Measurements from ENCODE around the gene TMA16.

TMA16 gene

GRCh38 chr4:163482190-163482589 is 12.3 kb upstream of the TMA16 start:
- no peak overlapping the region for H3K4me3 ChIP-seq (ENCODE audit: low read depth, low read length)
- H3K9ac ChIP-seq (ENCODE audit: low read depth, low read length): no peak overlapping the region
- no peaks in the 10 kb centered on the region for H3K36me3 ChIP-seq (ENCODE audit: control insufficient read depth, insufficient read depth, low read length)
- no peaks in the 10 kb centered on the region for H3K4me1 ChIP-seq (ENCODE audit: control insufficient read depth, insufficient read depth, low read length)
- no peaks in the 10 kb centered on the region for H3K9me3 ChIP-seq (ENCODE audit: control insufficient read depth, insufficient read depth, low read length)
- no peaks in the 10 kb centered on the region for H3K27me3 ChIP-seq (ENCODE audit: control insufficient read depth, insufficient read depth, low read length)

DNA sequence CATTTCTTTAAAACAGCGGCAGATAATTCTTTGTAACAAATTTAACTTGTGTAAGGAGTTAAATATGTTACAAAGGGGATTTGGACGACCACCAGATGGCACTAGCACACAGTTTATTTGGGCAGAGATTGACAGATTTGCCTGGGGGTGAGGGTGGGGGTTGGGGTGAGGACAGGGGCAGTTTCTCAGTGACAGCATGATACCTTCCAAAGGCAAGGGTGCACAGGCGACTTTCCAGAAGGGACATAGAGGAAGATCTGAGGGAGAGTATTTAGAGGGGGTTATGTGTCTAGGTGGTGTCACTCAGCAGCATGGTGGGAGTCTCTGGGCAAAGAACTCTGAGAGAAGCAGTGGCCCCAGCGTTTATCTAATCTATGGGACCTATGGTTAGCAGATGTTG is 9.6 kb upstream of the TMA16 start:
- Histone ChIP-seq H3K4me1 (ENCODE audit: control insufficient read depth, insufficient read depth, low read length) (no peaks in the 10 kb centered on the region), H3K36me3 (ENCODE audit: control insufficient read depth, insufficient read depth, low read length) (no peaks in the 10 kb centered on the region)

DNA sequence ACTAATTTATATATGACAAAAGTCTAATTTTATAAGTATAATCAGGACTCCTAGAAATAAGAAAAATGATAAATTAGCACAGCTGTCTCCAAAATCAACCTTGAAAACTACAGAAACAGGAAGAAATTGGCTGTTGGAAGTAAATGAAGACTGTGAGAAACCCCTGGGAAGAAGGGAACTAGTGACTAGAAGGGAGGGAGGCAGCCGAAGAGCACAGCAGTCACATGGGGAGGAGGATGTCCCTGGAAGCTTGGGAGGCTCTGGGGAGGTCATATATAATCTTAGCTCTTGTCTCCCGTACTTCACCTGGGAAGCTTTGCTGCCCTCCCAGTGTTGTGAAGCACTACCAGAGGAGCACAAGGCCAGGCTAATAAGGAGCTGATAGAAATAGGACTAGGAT is 8.9 kb upstream of the TMA16 start:
- Histone ChIP-seq H3K9me3 (ENCODE audit: control insufficient read depth, insufficient read depth, low read length) (no peaks in the 10 kb centered on the region), H3K4me1 (ENCODE audit: control insufficient read depth, insufficient read depth, low read length) (no peaks in the 10 kb centered on the region), H3K27me3 (ENCODE audit: control insufficient read depth, insufficient read depth, low read length) (no peaks in the 10 kb centered on the region), H3K9ac (ENCODE audit: low read depth, low read length) (no peak overlapping the region), H3K4me3 (ENCODE audit: low read depth, low read length) (no peak overlapping the region), H3K36me3 (ENCODE audit: control insufficient read depth, insufficient read depth, low read length) (no peaks in the 10 kb centered on the region)

More for the DNA sequence above, 9.6 kb upstream of the TMA16 start:
- H3K9me3 ChIP-seq (ENCODE audit: control insufficient read depth, insufficient read depth, low read length): no peaks in the 10 kb centered on the region
- H3K9ac ChIP-seq (ENCODE audit: low read depth, low read length): no peak overlapping the region
- no peak overlapping the region for H3K4me3 ChIP-seq (ENCODE audit: low read depth, low read length)
- H3K27me3 ChIP-seq (ENCODE audit: control insufficient read depth, insufficient read depth, low read length): no peaks in the 10 kb centered on the region

DNA sequence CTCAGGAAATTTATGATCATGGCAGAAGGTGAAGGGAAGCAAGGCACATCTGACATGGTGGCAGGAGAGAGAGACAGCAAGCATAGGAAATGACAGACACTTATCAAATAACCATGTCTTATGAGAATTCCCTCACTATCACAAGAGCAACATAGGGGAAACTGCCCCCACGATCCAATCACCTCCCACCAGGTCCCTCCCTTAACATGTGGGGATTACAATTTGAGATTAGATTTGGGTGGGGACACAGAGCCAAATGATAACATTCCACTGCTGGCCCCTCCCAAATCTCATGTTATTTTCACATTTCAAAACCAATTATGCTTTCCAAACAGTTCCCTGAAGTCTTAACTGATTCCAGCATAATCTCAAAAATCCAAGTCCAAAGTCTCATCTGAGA is 8.2 kb upstream of the TMA16 start:
- no peaks in the 10 kb centered on the region for H3K4me1 ChIP-seq (ENCODE audit: control insufficient read depth, insufficient read depth, low read length)
- H3K9me3 ChIP-seq (ENCODE audit: control insufficient read depth, insufficient read depth, low read length): no peaks in the 10 kb centered on the region
- H3K4me3 ChIP-seq (ENCODE audit: low read depth, low read length): no peak overlapping the region
- no peaks in the 10 kb centered on the region for H3K36me3 ChIP-seq (ENCODE audit: control insufficient read depth, insufficient read depth, low read length)
- H3K27me3 ChIP-seq (ENCODE audit: control insufficient read depth, insufficient read depth, low read length): no peaks in the 10 kb centered on the region
- H3K9ac ChIP-seq (ENCODE audit: low read depth, low read length): no peak overlapping the region

DNA sequence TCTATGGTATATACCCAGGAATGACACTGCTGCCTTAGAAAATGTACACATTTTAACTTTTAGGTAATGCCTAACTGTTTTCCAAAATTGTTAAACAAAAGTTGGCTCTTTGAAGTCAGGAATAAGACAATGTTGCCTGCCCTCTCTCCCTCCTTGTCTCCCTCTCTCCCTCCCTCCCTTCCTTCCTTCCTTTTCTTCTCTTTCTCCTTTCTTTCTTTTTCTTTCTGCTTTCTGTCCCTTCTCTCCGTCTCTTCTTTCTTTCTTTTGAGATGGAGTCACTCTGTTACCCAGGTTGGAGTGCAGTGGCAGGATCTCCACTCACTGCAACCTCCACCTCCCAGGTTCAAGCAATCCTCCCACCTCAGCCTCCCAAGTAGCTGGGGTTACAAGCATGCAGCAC is 4.6 kb upstream of the TMA16 start:
- Histone ChIP-seq H3K4me3 (ENCODE audit: low read depth, low read length) (no peak overlapping the region), H3K9me3 (ENCODE audit: control insufficient read depth, insufficient read depth, low read length) (no peaks in the 10 kb centered on the region), H3K9ac (ENCODE audit: low read depth, low read length) (no peak overlapping the region), H3K4me1 (ENCODE audit: control insufficient read depth, insufficient read depth, low read length) (no peaks in the 10 kb centered on the region), H3K36me3 (ENCODE audit: control insufficient read depth, insufficient read depth, low read length) (no peaks in the 10 kb centered on the region), H3K27me3 (ENCODE audit: control insufficient read depth, insufficient read depth, low read length) (no peaks in the 10 kb centered on the region)

DNA sequence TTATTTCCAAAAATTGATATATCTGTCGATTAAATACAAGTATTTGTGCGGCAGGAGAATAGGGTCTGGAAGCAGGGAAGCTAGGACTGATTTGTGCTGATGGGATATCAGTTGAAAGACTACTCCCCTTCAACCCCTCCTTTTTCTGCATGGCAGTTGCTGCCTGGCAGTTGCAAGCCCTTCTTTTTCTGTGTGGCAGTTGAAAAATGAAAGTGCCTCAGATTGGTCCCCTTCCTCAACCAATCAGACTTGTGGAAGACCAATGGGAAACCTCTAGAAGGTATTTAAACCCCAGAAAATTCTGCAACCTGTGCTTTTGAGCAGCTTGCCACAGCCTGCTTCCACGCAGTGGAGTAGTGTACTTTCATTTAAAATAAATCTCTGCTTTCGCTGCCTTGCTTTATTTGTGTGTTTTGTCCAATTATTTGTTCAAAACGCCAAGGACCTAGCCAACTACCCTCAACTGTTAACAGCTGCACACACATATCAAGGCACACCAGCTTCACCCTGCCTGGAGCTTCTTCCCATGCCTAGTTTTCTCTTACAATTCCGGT is 1.5 kb upstream of the TMA16 start:
- Histone ChIP-seq H3K27me3 (ENCODE audit: control insufficient read depth, insufficient read depth, low read length) (no peaks in the 10 kb centered on the region), H3K9me3 (ENCODE audit: control insufficient read depth, insufficient read depth, low read length) (no peaks in the 10 kb centered on the region), H3K36me3 (ENCODE audit: control insufficient read depth, insufficient read depth, low read length) (no peaks in the 10 kb centered on the region), H3K4me3 (ENCODE audit: low read depth, low read length) (no peak overlapping the region), H3K4me1 (ENCODE audit: control insufficient read depth, insufficient read depth, low read length) (peaks cover 3% of the 10 kb centered on the region), H3K9ac (ENCODE audit: low read depth, low read length) (no peak overlapping the region)

DNA sequence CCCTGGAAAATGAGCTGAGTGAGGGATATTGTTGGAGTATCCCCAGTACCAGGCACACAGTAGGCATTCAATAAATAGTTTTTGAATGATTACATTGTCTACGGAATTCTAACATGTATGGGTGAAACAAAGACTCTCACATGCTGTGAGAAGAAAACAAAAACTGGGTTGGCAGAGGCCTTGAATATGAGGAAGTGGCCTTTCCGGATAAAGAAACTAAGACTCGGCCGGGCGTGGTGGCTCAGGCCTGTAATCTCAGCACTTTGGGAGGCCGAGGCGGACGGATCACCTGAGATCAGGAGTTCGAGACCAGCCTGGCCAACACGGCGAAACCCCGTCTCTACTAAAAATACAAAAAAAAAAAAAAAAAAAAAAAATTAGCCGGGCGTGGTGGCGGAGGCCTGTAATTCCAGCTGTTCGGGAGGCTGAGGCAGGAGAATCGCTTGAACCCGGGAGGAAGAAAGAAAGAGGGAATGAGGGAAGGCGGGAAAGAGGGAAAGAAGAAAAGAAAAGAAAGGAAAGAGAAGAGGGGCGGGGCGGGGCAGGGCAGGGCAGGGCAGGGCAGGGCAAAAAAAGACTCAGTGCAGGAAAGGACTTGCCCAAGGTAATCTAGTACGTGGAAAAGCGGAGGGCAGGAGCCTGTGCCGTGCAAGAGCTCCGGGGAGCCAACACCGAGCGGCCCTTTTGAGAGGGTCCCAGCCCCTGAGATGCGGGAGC is 689 bp upstream of the TMA16 start:
- H3K27me3 ChIP-seq (ENCODE audit: control insufficient read depth, insufficient read depth, low read length): no peaks in the 10 kb centered on the region
- no peaks in the 10 kb centered on the region for H3K9me3 ChIP-seq (ENCODE audit: control insufficient read depth, insufficient read depth, low read length)
- no peaks in the 10 kb centered on the region for H3K36me3 ChIP-seq (ENCODE audit: control insufficient read depth, insufficient read depth, low read length)
- H3K4me1 ChIP-seq (ENCODE audit: control insufficient read depth, insufficient read depth, low read length): peaks cover 3% of the 10 kb centered on the region
- peak overlapping the region; percentile 100 for H3K9ac ChIP-seq (ENCODE audit: low read depth, low read length)
- peak overlapping the region; percentile 94 for H3K4me3 ChIP-seq (ENCODE audit: low read depth, low read length)

GRCh38 chr4:163495900-163496299 is 1.4 kb downstream of the TMA16 start:
- Histone ChIP-seq H3K9ac (ENCODE audit: low read depth, low read length) (peak overlapping the region; percentile 1), H3K36me3 (ENCODE audit: control insufficient read depth, insufficient read depth, low read length) (no peaks in the 10 kb centered on the region), H3K4me3 (ENCODE audit: low read depth, low read length) (peak overlapping the region; percentile 94), H3K4me1 (ENCODE audit: control insufficient read depth, insufficient read depth, low read length) (peaks cover 3% of the 10 kb centered on the region), H3K9me3 (ENCODE audit: control insufficient read depth, insufficient read depth, low read length) (no peaks in the 10 kb centered on the region), H3K27me3 (ENCODE audit: control insufficient read depth, insufficient read depth, low read length) (no peaks in the 10 kb centered on the region)

- no peaks in the 10 kb centered on the region for H3K36me3 ChIP-seq (ENCODE audit: control insufficient read depth, insufficient read depth, low read length)
Measured at GRCh38 chr4:163500586-163500985, 6.1 kb downstream of the TMA16 start.

GRCh38 chr4:163505374-163505773 is 10.9 kb downstream of the TMA16 start:
- no peaks in the 10 kb centered on the region for H3K36me3 ChIP-seq (ENCODE audit: control insufficient read depth, insufficient read depth, low read length)
- H3K4me3 ChIP-seq (ENCODE audit: low read depth, low read length): no peak overlapping the region
- H3K4me1 ChIP-seq (ENCODE audit: control insufficient read depth, insufficient read depth, low read length): peaks cover 3% of the 10 kb centered on the region
- no peaks in the 10 kb centered on the region for H3K9me3 ChIP-seq (ENCODE audit: control insufficient read depth, insufficient read depth, low read length)
- H3K9ac ChIP-seq (ENCODE audit: low read depth, low read length): no peak overlapping the region
- no peaks in the 10 kb centered on the region for H3K27me3 ChIP-seq (ENCODE audit: control insufficient read depth, insufficient read depth, low read length)

More at GRCh38 chr4:163500586-163500985, 6.1 kb downstream of the TMA16 start:
- Histone ChIP-seq H3K27me3 (ENCODE audit: control insufficient read depth, insufficient read depth, low read length) (no peaks in the 10 kb centered on the region), H3K9me3 (ENCODE audit: control insufficient read depth, insufficient read depth, low read length) (no peaks in the 10 kb centered on the region), H3K4me1 (ENCODE audit: control insufficient read depth, insufficient read depth, low read length) (peaks cover 6% of the 10 kb centered on the region), H3K9ac (ENCODE audit: low read depth, low read length) (no peak overlapping the region), H3K4me3 (ENCODE audit: low read depth, low read length) (no peak overlapping the region)

GRCh38 chr4:163515198-163515597 is 20.7 kb downstream of the TMA16 start:
- H3K4me3 ChIP-seq (ENCODE audit: low read depth, low read length): no peak overlapping the region
- H3K9ac ChIP-seq (ENCODE audit: low read depth, low read length): no peak overlapping the region
- H3K27me3 ChIP-seq (ENCODE audit: control insufficient read depth, insufficient read depth, low read length): no peaks in the 10 kb centered on the region
- peaks cover 11% of the 10 kb centered on the region for H3K36me3 ChIP-seq (ENCODE audit: control insufficient read depth, insufficient read depth, low read length)
- H3K4me1 ChIP-seq (ENCODE audit: control insufficient read depth, insufficient read depth, low read length): no peaks in the 10 kb centered on the region
- H3K9me3 ChIP-seq (ENCODE audit: control insufficient read depth, insufficient read depth, low read length): no peaks in the 10 kb centered on the region

- Histone ChIP-seq H3K4me3 (ENCODE audit: low read depth, low read length) (no peak overlapping the region), H3K36me3 (ENCODE audit: control insufficient read depth, insufficient read depth, low read length) (peaks cover 5% of the 10 kb centered on the region), H3K9ac (ENCODE audit: low read depth, low read length) (no peak overlapping the region), H3K27me3 (ENCODE audit: control insufficient read depth, insufficient read depth, low read length) (no peaks in the 10 kb centered on the region), H3K9me3 (ENCODE audit: control insufficient read depth, insufficient read depth, low read length) (no peaks in the 10 kb centered on the region), H3K4me1 (ENCODE audit: control insufficient read depth, insufficient read depth, low read length) (no peaks in the 10 kb centered on the region)
Measured at GRCh38 chr4:163523791-163524365, 29.4 kb downstream of the TMA16 start.

Data from iPS-15b (cell line).